Measurements from ENCODE around the gene NPIPB2. TPM values are rescaled to one million over a fixed set of nuclear protein-coding genes. Genes with fewer than 3 reads are reported as not detected.

Gene NPIPB2
- total and polyA plus RNA-seq, 10 of the 15 experiments (the other 5 are each of a cell fraction or from before 2014, with no cell fraction given): 1.9 to 29.3 (median 10.8) TPM

- peak; percentile 35 for TF ChIP-seq E2F8 (IDR thresholded peaks at IDR 0.05; ENCODE audit: low read depth, partially characterized antibody)
- no peak for TF ChIP-seq EGR1 (IDR thresholded peaks at IDR 0.05; ENCODE audit: borderline replicate concordance in 1 of 2, low read depth in 2 of 2, low read length in 2 of 2)
- TF ChIP-seq TARDBP (IDR thresholded peaks at IDR 0.05; ENCODE audit: borderline replicate concordance): no peak
- TF ChIP-seq, protein P1, sequence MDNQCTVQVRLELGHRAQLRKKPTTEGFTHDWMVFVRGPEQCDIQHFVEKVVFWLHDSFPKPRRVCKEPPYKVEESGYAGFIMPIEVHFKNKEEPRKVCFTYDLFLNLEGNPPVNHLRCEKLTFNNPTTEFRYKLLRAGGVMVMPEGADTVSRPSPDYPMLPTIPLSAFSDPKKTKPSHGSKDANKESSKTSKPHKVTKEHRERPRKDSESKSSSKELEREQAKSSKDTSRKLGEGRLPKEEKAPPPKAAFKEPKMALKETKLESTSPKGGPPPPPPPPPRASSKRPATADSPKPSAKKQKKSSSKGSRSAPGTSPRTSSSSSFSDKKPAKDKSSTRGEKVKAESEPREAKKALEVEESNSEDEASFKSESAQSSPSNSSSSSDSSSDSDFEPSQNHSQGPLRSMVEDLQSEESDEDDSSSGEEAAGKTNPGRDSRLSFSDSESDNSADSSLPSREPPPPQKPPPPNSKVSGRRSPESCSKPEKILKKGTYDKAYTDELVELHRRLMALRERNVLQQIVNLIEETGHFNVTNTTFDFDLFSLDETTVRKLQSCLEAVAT (IDR thresholded peaks at IDR 0.05): peak; percentile 57
- TF ChIP-seq BCL3 (IDR thresholded peaks at IDR 0.05; ENCODE audit: borderline replicate concordance, insufficient read depth, low read depth, low read length, poor library complexity, severe bottlenecking): peak; percentile 38
- TF ChIP-seq RBBP5 (conservative IDR thresholded peaks at IDR 0.05): no peak
- peak; percentile 57; the same call in 1 of the 2 replicates for TF ChIP-seq RUNX3 (IDR thresholded peaks at IDR 0.05; ENCODE audit: low read length)
Observed at GRCh38 chr16:11979013-11979672, 37.3 kb upstream of the NPIPB2 start (continued).

All from GM12878 (cell line).